ENCODE results near the gene FRMD4B.

Gene FRMD4B

GRCh38 chr3:69199942-69200341 is 185.9 kb downstream of the FRMD4B start:
- Histone ChIP-seq H4K20me1 (peaks cover 0 to 82% (median 0%) of the 10 kb centered on the region in 11 experiments; a peak in 6 of 22 replicates), H3K9me3 (replicated peaks in 1 of 11) (no peaks in the 10 kb centered on the region), H3K4me2 (peak overlapping the region in 2 of 11 experiments; percentile 25 to 34; a peak in 2 of 22 replicates), H3K27ac (no peak overlapping the region), H3K27me3 (no peaks in the 10 kb centered on the region), H3K36me3 (peaks cover 59 to 99% (median 90%) of the 10 kb centered on the region in 11 experiments), H3K9ac (no peak overlapping the region), H3K4me1 (peaks cover 0 to 32% (median 7%) of the 10 kb centered on the region in 10 experiments; a peak in 9 of 20 replicates), H3K4me3 (no peak overlapping the region)
- TF ChIP-seq Cebpa-rat (IDR thresholded peaks at IDR 0.05): no peak

- no peaks in the 10 kb centered on the region for H3K27me3 ChIP-seq
- H4K20me1 ChIP-seq: peaks cover 0 to 78% (median 0%) of the 10 kb centered on the region in 11 experiments; a peak in 6 of 22 replicates
- H3K4me3 ChIP-seq: no peak overlapping the region
- no peak for TF ChIP-seq Cebpa-rat (IDR thresholded peaks at IDR 0.05)
- no peaks in the 10 kb centered on the region for H3K9me3 ChIP-seq (replicated peaks in 1 of 11)
- peaks cover 60 to 99% (median 91%) of the 10 kb centered on the region in 11 experiments for H3K36me3 ChIP-seq
- peaks cover 0 to 32% (median 7%) of the 10 kb centered on the region in 10 experiments; a peak in 9 of 20 replicates for H3K4me1 ChIP-seq
- no peak overlapping the region for H3K9ac ChIP-seq
- H3K4me2 ChIP-seq: peak overlapping the region in 3 of 11 experiments; percentile 9 to 25 (median 24); a peak in 2 of 22 replicates
- no peak overlapping the region for H3K27ac ChIP-seq
Measured at GRCh38 chr3:69197922-69198530, 187.9 kb downstream of the FRMD4B start.

GRCh38 chr3:69197455-69197854 is 188.4 kb downstream of the FRMD4B start:
- Histone ChIP-seq H3K36me3 (peaks cover 66 to 100% (median 95%) of the 10 kb centered on the region in 11 experiments), H3K27me3 (no peaks in the 10 kb centered on the region), H3K4me3 (no peak overlapping the region), H3K9ac (no peak overlapping the region), H3K4me1 (peaks cover 0 to 32% (median 7%) of the 10 kb centered on the region in 10 experiments; a peak in 9 of 20 replicates), H4K20me1 (peaks cover 0 to 83% (median 0%) of the 10 kb centered on the region in 11 experiments; a peak in 6 of 22 replicates), H3K9me3 (replicated peaks in 1 of 11) (no peaks in the 10 kb centered on the region), H3K27ac (no peak overlapping the region), H3K4me2 (peak overlapping the region in 2 of 11 experiments; percentile 9 to 25; a peak in 1 of 22 replicates)
- TF ChIP-seq Cebpa-rat (IDR thresholded peaks at IDR 0.05): no peak

GRCh38 chr3:69196876-69197275 is 189.0 kb downstream of the FRMD4B start:
- Histone ChIP-seq H3K4me1 (peaks cover 0 to 32% (median 7%) of the 10 kb centered on the region in 10 experiments; a peak in 9 of 20 replicates), H3K4me3 (no peak overlapping the region), H3K36me3 (peaks cover 68 to 100% (median 97%) of the 10 kb centered on the region in 11 experiments), H3K9me3 (replicated peaks in 1 of 11) (no peaks in the 10 kb centered on the region), H3K4me2 (no peak overlapping the region), H3K27me3 (no peaks in the 10 kb centered on the region), H3K27ac (no peak overlapping the region), H3K9ac (no peak overlapping the region), H4K20me1 (peaks cover 0 to 81% (median 0%) of the 10 kb centered on the region in 11 experiments; a peak in 7 of 22 replicates)
- TF ChIP-seq Cebpa-rat (IDR thresholded peaks at IDR 0.05): no peak

GRCh38 chr3:69194431-69195165 is 191.3 kb downstream of the FRMD4B start:
- Histone ChIP-seq H3K27me3 (no peaks in the 10 kb centered on the region), H3K9me3 (replicated peaks in 1 of 11) (no peaks in the 10 kb centered on the region), H3K27ac (no peak overlapping the region), H4K20me1 (peaks cover 0 to 79% (median 0%) of the 10 kb centered on the region in 11 experiments; a peak in 7 of 22 replicates), H3K4me1 (peaks cover 0 to 19% (median 2%) of the 10 kb centered on the region in 10 experiments; a peak in 7 of 20 replicates), H3K36me3 (peaks cover 85 to 100% (median 99%) of the 10 kb centered on the region in 11 experiments), H3K4me3 (no peak overlapping the region), H3K9ac (no peak overlapping the region), H3K4me2 (no peak overlapping the region)
- TF ChIP-seq Cebpa-rat (IDR thresholded peaks at IDR 0.05): no peak

GRCh38 chr3:69193749-69194148 is 192.1 kb downstream of the FRMD4B start:
- H3K4me1 ChIP-seq: peaks cover 0 to 12% (median 0%) of the 10 kb centered on the region in 10 experiments; a peak in 6 of 20 replicates
- H3K4me3 ChIP-seq: no peak overlapping the region
- peaks cover 93 to 100% (median 100%) of the 10 kb centered on the region in 11 experiments for H3K36me3 ChIP-seq
- no peak for TF ChIP-seq Cebpa-rat (IDR thresholded peaks at IDR 0.05)
- H4K20me1 ChIP-seq: peaks cover 0 to 79% (median 0%) of the 10 kb centered on the region in 11 experiments; a peak in 7 of 22 replicates
- no peak overlapping the region for H3K4me2 ChIP-seq
- no peak overlapping the region for H3K9ac ChIP-seq
- no peaks in the 10 kb centered on the region for H3K9me3 ChIP-seq (replicated peaks in 1 of 11)
- H3K27ac ChIP-seq: no peak overlapping the region
- H3K27me3 ChIP-seq: no peaks in the 10 kb centered on the region

GRCh38 chr3:69191516-69191915 is 194.4 kb downstream of the FRMD4B start:
- no peak overlapping the region for H3K4me3 ChIP-seq
- no peak for TF ChIP-seq Cebpa-rat (IDR thresholded peaks at IDR 0.05)
- H3K9me3 ChIP-seq (replicated peaks in 1 of 11): no peaks in the 10 kb centered on the region
- no peak overlapping the region for H3K9ac ChIP-seq
- H4K20me1 ChIP-seq: peaks cover 0 to 72% (median 0%) of the 10 kb centered on the region in 11 experiments; a peak in 6 of 22 replicates
- H3K27me3 ChIP-seq: no peaks in the 10 kb centered on the region
- no peaks in the 10 kb centered on the region for H3K4me1 ChIP-seq
- no peak overlapping the region for H3K27ac ChIP-seq
- H3K4me2 ChIP-seq: no peak overlapping the region
- peaks cover 93 to 100% (median 99%) of the 10 kb centered on the region in 11 experiments for H3K36me3 ChIP-seq

GRCh38 chr3:69189487-69189886 is 196.4 kb downstream of the FRMD4B start:
- Histone ChIP-seq H3K4me3 (no peak overlapping the region), H3K36me3 (peaks cover 92 to 100% (median 99%) of the 10 kb centered on the region in 11 experiments), H3K27ac (no peak overlapping the region), H4K20me1 (peaks cover 0 to 65% (median 0%) of the 10 kb centered on the region in 11 experiments; a peak in 4 of 22 replicates), H3K4me1 (no peaks in the 10 kb centered on the region), H3K27me3 (no peaks in the 10 kb centered on the region), H3K9ac (no peak overlapping the region), H3K4me2 (no peak overlapping the region), H3K9me3 (replicated peaks in 1 of 11) (no peaks in the 10 kb centered on the region)
- no peak for TF ChIP-seq Cebpa-rat (IDR thresholded peaks at IDR 0.05)

GRCh38 chr3:69186575-69187093 is 199.3 kb downstream of the FRMD4B start:
- peaks cover 92 to 100% (median 99%) of the 10 kb centered on the region in 11 experiments for H3K36me3 ChIP-seq
- H3K9me3 ChIP-seq (replicated peaks in 1 of 11): no peaks in the 10 kb centered on the region
- H3K4me3 ChIP-seq: no peak overlapping the region
- H4K20me1 ChIP-seq: peaks cover 0 to 71% (median 2%) of the 10 kb centered on the region in 11 experiments; a peak in 8 of 22 replicates
- no peak overlapping the region for H3K27ac ChIP-seq
- H3K9ac ChIP-seq: no peak overlapping the region
- H3K27me3 ChIP-seq: no peaks in the 10 kb centered on the region
- peaks cover 0 to 14% (median 0%) of the 10 kb centered on the region in 10 experiments; a peak in 1 of 20 replicates for H3K4me1 ChIP-seq
- no peak for TF ChIP-seq Cebpa-rat (IDR thresholded peaks at IDR 0.05)
- no peak overlapping the region for H3K4me2 ChIP-seq

Data from BLaER1 treated with 17β-estradiol and CSF1 and Interleukin-3, amounts not matched to agents 10 nM and 100 nM (cell line).